Astrocyte of the cerebellum (primary cell): ENCODE measurements around the gene ADAR.

Experiments
- DNase-seq: peaks from one replicate; pipeline ENCODE4 v3.0.0-alpha.2; 2011; ENCODE audit warnings: low read depth
- H3K4me3 ChIP-seq: 2 replicates; pipeline ENCODE4 v1.5.1; 2011; ENCODE audit warnings: mild to moderate bottlenecking, low read depth, low read length, moderate library complexity
- in situ Hi-C: cut with HindIII; loops from 2 replicates; pipeline ENCODE4 v1.10.0; 2017; ENCODE audit warnings: low sequenced_read_pairs
- TF ChIP-seq, protein P1 (sequence below): IDR thresholded peaks from 2 replicates; pipeline ENCODE4 v1.5.1; 2012; ENCODE audit warnings: low read length, low read depth, moderate library complexity, mild to moderate bottlenecking; ENCODE audit errors: missing control alignments

Gene ADAR

DNA sequence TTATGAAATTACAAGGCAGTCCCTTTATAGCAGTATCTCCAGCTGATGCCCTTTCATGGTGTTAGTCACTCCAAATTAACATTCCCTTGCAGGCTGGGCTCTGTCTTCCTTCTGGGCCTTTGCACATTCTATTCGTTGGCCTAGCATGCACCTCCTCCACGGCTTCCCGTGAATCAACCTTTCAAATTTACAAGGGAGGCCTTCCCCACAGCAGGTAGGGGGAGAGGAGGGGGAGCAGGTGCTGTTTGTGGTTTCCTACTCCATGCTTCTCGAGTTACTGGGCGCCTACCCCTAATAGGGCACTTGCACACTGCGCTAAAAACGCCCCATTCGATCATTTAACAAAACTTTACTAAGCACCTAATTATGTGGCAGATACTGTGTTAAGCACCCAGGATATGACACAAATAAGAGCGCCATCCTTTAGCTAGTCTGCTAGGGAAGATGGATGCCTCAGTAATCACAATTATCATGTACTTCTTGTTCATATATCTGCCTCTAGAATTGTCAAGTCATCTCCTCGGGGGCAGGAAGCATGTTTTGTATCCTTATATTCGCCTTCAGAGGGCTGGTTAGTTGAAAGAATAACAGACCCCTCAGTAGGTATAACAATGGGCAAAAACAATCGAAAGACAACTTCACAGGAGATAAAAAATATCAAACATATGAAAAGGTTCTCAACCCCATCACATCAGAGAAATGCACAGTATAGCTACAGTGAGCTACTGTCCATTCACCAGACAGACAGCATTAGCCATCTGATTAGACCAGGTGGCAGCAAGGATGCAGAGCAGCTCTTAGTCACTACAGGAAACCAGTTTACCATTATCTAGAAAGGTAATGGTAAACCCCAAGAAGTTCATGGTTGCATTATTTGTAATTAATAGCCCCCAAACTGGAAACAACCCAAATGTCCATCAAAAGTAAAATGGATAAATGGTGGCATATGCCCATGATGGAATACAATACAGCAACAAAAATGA lies 1.7 kb upstream of the ADAR start:
- H3K4me3 ChIP-seq: no peak overlapping the region
- TF ChIP-seq, protein P1, sequence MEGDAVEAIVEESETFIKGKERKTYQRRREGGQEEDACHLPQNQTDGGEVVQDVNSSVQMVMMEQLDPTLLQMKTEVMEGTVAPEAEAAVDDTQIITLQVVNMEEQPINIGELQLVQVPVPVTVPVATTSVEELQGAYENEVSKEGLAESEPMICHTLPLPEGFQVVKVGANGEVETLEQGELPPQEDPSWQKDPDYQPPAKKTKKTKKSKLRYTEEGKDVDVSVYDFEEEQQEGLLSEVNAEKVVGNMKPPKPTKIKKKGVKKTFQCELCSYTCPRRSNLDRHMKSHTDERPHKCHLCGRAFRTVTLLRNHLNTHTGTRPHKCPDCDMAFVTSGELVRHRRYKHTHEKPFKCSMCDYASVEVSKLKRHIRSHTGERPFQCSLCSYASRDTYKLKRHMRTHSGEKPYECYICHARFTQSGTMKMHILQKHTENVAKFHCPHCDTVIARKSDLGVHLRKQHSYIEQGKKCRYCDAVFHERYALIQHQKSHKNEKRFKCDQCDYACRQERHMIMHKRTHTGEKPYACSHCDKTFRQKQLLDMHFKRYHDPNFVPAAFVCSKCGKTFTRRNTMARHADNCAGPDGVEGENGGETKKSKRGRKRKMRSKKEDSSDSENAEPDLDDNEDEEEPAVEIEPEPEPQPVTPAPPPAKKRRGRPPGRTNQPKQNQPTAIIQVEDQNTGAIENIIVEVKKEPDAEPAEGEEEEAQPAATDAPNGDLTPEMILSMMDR: no peak
- in situ Hi-C loops: no loop called here
- DNase-seq: no peak

DNA sequence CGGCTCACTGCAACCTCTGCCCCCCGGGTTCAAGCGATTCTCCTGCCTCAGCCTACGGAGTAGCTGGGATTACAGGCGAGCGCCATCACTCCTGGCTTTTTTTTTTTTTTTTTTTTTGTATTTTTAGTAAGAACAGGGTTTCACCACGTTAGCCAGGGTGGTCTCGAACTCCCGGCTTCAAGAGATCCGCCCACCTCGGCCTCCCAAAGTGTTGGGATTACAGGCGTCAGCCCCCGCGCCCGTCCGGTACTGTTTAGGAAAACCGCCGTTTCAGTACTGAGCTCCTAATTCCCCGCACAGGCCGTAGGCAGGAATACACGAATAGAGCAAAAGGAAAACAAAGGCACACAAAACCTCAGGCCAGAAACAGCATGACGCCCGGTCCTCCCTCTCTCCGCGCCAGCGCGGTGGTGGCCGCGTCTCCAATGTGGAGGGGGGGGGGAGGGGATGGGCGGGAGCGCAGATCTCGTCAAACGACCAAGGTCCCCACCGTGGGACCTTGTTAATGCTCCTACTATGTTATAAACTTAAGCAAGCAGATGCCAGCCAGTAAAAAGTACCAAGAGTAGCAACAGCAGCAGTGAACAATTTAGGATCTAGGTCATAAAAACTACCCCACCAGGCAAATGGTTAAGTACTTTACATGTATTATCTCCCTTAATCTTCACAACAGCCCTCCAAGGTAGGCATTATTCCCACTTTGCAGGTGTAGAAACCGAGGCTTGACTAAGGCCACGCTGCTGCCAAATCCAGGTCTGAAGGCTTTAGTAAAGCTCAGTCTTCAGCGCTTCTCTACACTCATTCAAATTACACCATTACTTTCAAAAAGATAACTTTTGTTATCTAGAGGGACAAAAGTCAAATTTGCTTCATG lies 648 bp upstream of the ADAR start:
- H3K4me3 ChIP-seq: peak overlapping the region; percentile 71
- peak; percentile 39 for DNase-seq
- in situ Hi-C loops: no loop called here
- TF ChIP-seq, protein P1: no peak

DNA sequence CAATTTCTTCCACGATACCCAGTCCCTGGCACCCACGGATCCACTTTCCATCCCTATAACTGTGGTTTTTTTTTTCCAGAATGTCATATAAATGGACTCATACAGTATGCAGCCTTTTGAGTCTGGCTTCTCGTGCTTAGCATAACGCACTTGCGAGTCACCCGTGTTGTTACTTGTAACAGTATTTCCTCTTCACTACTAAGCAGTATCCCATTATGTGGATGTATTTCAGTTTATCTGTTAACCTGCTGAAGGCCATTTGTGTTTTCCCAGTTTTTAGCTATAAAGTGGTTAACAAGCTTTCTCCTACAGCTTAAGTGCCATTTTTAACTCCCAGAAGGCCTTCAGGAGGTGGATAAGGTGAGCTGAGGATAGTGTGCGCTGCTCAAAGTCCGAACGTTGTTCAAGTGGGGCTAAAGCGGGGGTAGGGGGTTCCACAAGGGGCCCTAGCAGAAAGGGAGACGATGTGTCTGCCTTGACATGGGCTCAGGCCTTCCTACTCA lies 829 bp downstream of the ADAR start:
- in situ Hi-C loops: no loop called here
- TF ChIP-seq, protein P1: no peak
- no peak for DNase-seq
- peak overlapping the region; percentile 71 for H3K4me3 ChIP-seq

DNA sequence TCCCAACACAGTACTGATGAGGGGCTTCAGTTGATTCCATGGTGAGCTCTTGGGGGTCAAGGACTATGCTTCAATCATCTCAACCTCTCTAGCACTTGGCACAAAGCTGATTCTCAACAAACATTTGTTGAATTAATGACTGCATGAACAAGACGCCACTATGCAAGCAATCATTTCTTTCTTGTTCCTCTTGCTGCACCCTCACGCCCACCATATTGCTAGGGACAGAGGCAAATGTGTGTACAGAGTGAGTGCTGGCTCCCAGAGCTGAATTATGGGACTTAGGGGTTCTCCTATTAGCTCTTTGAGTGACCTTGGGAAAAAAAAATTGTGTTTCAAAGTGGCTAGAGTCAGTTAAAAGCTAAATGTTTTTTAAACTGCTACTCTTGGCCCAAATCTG lies 2.5 kb downstream of the ADAR start:
- in situ Hi-C loops: no loop called here
- H3K4me3 ChIP-seq: no peak overlapping the region
- TF ChIP-seq, protein P1: no peak
- no peak for DNase-seq

DNA sequence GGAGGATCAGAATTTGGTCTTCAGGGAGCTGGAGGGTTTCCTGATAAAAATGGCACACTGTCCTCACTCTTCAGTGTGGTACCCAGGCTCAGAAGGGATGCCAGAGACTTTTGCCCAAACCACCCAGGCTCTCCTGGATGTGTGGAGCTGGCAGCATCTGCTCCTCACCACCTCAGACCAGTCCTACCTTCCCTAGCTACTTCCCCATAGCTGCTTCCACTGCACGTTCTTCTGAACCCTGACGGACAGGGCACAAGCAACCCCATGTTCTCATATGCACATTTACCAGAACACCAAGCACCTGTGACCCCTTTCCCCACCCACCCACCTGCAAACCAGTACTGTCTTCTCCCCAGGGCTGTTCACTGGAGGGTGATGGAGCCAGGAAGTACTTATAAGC lies 4.7 kb downstream of the ADAR start:
- no peak for DNase-seq
- H3K4me3 ChIP-seq: no peak overlapping the region
- TF ChIP-seq, protein P1: no peak
- in situ Hi-C loops: no loop called here

DNA sequence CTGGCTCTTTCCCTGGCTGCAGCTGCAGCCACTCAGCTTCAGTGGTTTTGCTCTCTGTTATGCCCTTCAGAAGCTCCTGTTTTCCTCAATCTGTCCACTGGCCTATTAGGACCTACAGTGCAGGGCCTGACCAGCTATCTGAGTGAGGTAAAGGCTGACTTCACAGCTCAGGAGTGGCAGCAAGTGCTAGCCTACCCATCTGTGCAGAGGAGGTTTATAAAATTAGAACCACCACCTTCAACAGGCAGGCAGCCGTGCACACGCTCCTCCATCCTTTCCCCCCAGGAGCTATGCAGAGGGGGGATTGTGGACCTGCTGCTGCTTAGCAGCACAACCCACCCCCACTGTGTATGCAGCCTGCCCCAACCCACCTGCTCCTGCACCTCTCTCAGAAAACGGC lies 8.3 kb downstream of the ADAR start:
- in situ Hi-C loops: no loop called here
- no peak for DNase-seq
- H3K4me3 ChIP-seq: no peak overlapping the region
- TF ChIP-seq, protein P1: no peak
